ENCODE measurements around the gene MFSD12.

GRCh38 chr19:3589439-3589838 is 32.1 kb upstream of the MFSD12 start:
- TF ChIP-seq, protein P1, sequence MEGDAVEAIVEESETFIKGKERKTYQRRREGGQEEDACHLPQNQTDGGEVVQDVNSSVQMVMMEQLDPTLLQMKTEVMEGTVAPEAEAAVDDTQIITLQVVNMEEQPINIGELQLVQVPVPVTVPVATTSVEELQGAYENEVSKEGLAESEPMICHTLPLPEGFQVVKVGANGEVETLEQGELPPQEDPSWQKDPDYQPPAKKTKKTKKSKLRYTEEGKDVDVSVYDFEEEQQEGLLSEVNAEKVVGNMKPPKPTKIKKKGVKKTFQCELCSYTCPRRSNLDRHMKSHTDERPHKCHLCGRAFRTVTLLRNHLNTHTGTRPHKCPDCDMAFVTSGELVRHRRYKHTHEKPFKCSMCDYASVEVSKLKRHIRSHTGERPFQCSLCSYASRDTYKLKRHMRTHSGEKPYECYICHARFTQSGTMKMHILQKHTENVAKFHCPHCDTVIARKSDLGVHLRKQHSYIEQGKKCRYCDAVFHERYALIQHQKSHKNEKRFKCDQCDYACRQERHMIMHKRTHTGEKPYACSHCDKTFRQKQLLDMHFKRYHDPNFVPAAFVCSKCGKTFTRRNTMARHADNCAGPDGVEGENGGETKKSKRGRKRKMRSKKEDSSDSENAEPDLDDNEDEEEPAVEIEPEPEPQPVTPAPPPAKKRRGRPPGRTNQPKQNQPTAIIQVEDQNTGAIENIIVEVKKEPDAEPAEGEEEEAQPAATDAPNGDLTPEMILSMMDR (IDR thresholded peaks at IDR 0.05; ENCODE audit: control extremely low read depth in 1 of 3, insufficient read depth in 1 of 3, low read depth in 1 of 3, low read length in 3 of 3): no peak
- no peak for TF ChIP-seq ZNF274 (IDR thresholded peaks at IDR 0.05; ENCODE audit: borderline replicate concordance, extremely low read depth, low read length)
- no peak for TF ChIP-seq BRCA1 (IDR thresholded peaks at IDR 0.05; ENCODE audit: low read depth, low read length)
- TF ChIP-seq TAF1 (IDR thresholded peaks at IDR 0.05; ENCODE audit: low read depth, low read length): no peak
- TF ChIP-seq TCF12 (IDR thresholded peaks at IDR 0.05; ENCODE audit: low read depth, low read length): no peak
- no peak for TF ChIP-seq MAFK (IDR thresholded peaks at IDR 0.05; ENCODE audit: low read depth, low read length)
- TF ChIP-seq ATF3 (IDR thresholded peaks at IDR 0.05; ENCODE audit: insufficient read depth, low read depth, low read length): no peak
- no peak for TF ChIP-seq RAD21 (IDR thresholded peaks at IDR 0.05 in 1 of 2, conservative IDR thresholded peaks at IDR 0.05 in 1 of 2; ENCODE audit: low read depth in 2 of 2, low read length in 2 of 2)
- TF ChIP-seq CREB1 (IDR thresholded peaks at IDR 0.05): no peak

Measured in H1 (cell line).